Skeletal muscle satellite cell (primary cell): Measurements from ENCODE around the gene PLEKHA5.
"Not testable (repeated sequence)": the region's sequence is repeated elsewhere in the genome, so short reads cannot be mapped to it uniquely, and the experiment has no call there.

Experiments
- H3K27me3 ChIP-seq: 2 replicates; pipeline ENCODE4 v1.7.0; 2013; ENCODE audit warnings: low read length; ENCODE audit not compliant: control insufficient read depth, insufficient read depth
- H3K36me3 ChIP-seq: 2 replicates; pipeline ENCODE4 v1.7.0; 2013; ENCODE audit warnings: mild to moderate bottlenecking, control low read depth, low read length; ENCODE audit not compliant: insufficient read depth
- H3K4me1 ChIP-seq: 2 replicates; pipeline ENCODE4 v1.7.0; 2013; ENCODE audit warnings: low read length; ENCODE audit not compliant: control insufficient read depth, insufficient read depth
- H3K4me2 ChIP-seq: 2 replicates; pipeline ENCODE4 v1.7.0; 2013; ENCODE audit warnings: mild to moderate bottlenecking, low read length
- H3K4me3 ChIP-seq: 2 replicates; pipeline ENCODE4 v1.7.0; 2013; ENCODE audit warnings: low read length
- H3K9ac ChIP-seq: 2 replicates; pipeline ENCODE4 v1.7.0; 2013; ENCODE audit warnings: mild to moderate bottlenecking, low read depth, low read length, moderate library complexity
- H3K9me3 ChIP-seq: replicated peaks from 2 replicates; pipeline ENCODE4 v1.7.0; 2013; ENCODE audit warnings: mild to moderate bottlenecking, control low read depth, low read length

Gene PLEKHA5

GRCh38 chr12:19307451-19307850, 177.9 kb downstream of the PLEKHA5 start:
- Histone ChIP-seq H3K9me3 (no peaks in the 10 kb centered on the region), H3K36me3 (no peaks in the 10 kb centered on the region), H3K4me2 (no peak overlapping the region), H3K4me1 (no peaks in the 10 kb centered on the region), H3K9ac (no peak overlapping the region), H3K4me3 (no peak overlapping the region), H3K27me3 (no peaks in the 10 kb centered on the region)

DNA sequence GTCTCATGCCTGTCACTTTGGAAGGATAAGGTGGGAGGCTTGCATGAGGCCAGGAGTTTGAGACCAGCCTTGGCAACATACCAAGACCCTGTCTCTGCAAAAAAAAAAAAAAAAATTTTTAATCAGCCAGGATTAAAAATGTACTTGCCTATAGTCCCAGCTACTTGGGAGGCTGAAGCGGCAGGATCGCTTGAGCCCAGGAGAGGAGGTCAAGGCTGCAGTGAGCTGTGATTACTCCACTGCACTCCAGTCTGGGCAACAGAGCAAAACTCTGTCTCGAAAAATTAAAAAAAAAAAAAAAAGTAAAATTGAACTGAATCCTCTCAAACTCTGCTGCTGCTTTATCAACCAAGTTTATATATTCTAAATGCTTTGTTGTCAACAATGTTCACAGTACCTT, 181.6 kb downstream of the PLEKHA5 start:
- no peak overlapping the region for H3K4me2 ChIP-seq
- no peaks in the 10 kb centered on the region for H3K9me3 ChIP-seq
- H3K27me3 ChIP-seq = no peaks in the 10 kb centered on the region
- H3K4me3 ChIP-seq = no peak overlapping the region
- no peak overlapping the region for H3K9ac ChIP-seq
- H3K36me3 ChIP-seq = no peaks in the 10 kb centered on the region
- H3K4me1 ChIP-seq = no peaks in the 10 kb centered on the region

DNA sequence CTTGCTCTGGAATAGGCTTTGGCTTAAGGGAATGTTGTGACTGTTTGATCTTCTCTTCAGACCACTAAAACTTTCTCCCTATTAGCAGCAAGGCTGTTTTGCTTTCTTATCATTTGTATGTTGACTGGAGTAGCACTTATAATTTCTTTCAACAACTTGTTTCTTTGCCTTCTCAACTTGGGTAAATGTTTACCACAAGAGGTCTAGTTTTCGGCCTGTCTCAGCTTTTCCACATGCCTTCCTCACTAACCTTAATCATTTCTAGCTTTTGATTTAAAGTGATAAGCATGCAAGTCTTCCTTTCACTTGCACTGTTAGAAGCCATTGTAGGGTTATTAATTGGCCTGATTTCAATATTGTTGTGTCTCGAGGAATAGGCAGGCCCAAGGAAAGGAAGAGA, 183.1 kb downstream of the PLEKHA5 start:
- H3K4me1 ChIP-seq = no peaks in the 10 kb centered on the region
- H3K9me3 ChIP-seq = no peaks in the 10 kb centered on the region
- no peak overlapping the region for H3K4me3 ChIP-seq
- H3K27me3 ChIP-seq = no peaks in the 10 kb centered on the region
- H3K36me3 ChIP-seq = no peaks in the 10 kb centered on the region
- no peak overlapping the region for H3K9ac ChIP-seq
- H3K4me2 ChIP-seq = no peak overlapping the region

GRCh38 chr12:19316425-19316824, 186.9 kb downstream of the PLEKHA5 start:
- Histone ChIP-seq H3K27me3 (no peaks in the 10 kb centered on the region), H3K9me3 (no peaks in the 10 kb centered on the region), H3K9ac (no peak overlapping the region), H3K36me3 (no peaks in the 10 kb centered on the region), H3K4me2 (no peak overlapping the region), H3K4me1 (no peaks in the 10 kb centered on the region), H3K4me3 (no peak overlapping the region)

GRCh38 chr12:19322376-19322775, 192.8 kb downstream of the PLEKHA5 start:
- no peak overlapping the region for H3K9ac ChIP-seq
- H3K36me3 ChIP-seq = no peaks in the 10 kb centered on the region
- H3K4me3 ChIP-seq = no peak overlapping the region
- peaks cover 4% of the 10 kb centered on the region for H3K4me1 ChIP-seq
- H3K27me3 ChIP-seq = no peaks in the 10 kb centered on the region
- no peaks in the 10 kb centered on the region for H3K9me3 ChIP-seq
- H3K4me2 ChIP-seq = no peak overlapping the region

DNA sequence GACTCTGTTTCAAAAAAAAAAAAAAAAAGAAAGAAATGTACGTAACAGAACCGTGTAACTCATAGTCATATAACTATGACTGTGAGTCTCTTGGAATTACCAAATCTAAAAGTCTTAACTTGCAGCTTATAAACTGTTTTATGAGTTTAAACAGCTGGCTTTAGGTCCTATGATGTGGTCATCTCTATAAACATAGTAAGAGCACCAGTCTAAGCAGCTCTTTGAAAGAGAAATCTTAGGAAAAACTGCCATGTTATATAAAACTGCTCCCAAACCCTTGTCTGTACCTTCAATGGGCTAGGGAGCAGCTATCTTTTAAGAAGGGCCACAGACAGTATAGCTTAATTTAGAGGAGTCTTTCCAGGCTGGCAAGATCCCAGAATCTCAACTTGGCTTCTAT, 194.3 kb downstream of the PLEKHA5 start:
- Histone ChIP-seq H3K4me1 (peaks cover 4% of the 10 kb centered on the region), H3K9ac (no peak overlapping the region), H3K27me3 (no peaks in the 10 kb centered on the region), H3K4me3 (no peak overlapping the region), H3K4me2 (no peak overlapping the region), H3K36me3 (no peaks in the 10 kb centered on the region), H3K9me3 (no peaks in the 10 kb centered on the region)

- no peak overlapping the region for H3K9ac ChIP-seq
- H3K36me3 ChIP-seq = no peaks in the 10 kb centered on the region
- no peak overlapping the region for H3K4me2 ChIP-seq
- H3K4me1 ChIP-seq = peaks cover 4% of the 10 kb centered on the region
- no peaks in the 10 kb centered on the region for H3K27me3 ChIP-seq
- no peak overlapping the region for H3K4me3 ChIP-seq
- no peaks in the 10 kb centered on the region for H3K9me3 ChIP-seq
These were observed 196.6 kb downstream of the PLEKHA5 start for GRCh38 chr12:19326102-19326501.

DNA sequence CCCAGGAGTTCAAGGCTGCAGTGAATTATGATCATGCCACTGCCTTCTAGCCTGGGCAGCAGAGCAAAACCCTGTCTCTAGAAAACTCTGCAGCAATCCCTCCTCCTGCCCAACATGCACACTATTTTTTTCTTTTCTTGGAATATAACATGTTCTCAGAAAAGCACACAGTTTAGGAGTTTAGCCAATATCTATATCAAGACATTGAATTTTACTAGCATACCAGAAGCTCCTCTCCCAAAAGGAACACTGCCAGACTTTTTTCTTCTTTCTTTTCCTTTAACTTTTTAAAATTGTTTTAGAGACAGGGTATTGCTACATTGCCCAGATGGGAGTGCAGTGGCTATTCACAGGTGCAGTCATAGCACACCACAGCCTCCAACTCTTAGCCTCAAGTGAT, 202.7 kb downstream of the PLEKHA5 start:
- H3K4me2 ChIP-seq = no peak overlapping the region
- no peaks in the 10 kb centered on the region for H3K9me3 ChIP-seq
- H3K4me3 ChIP-seq = no peak overlapping the region
- H3K36me3 ChIP-seq = no peaks in the 10 kb centered on the region
- H3K9ac ChIP-seq = no peak overlapping the region
- no peaks in the 10 kb centered on the region for H3K4me1 ChIP-seq
- no peaks in the 10 kb centered on the region for H3K27me3 ChIP-seq

- no peak overlapping the region for H3K4me3 ChIP-seq
- H3K36me3 ChIP-seq = no peaks in the 10 kb centered on the region
- H3K9me3 ChIP-seq = no peaks in the 10 kb centered on the region
- no peaks in the 10 kb centered on the region for H3K4me1 ChIP-seq
- no peaks in the 10 kb centered on the region for H3K27me3 ChIP-seq
- no peak overlapping the region for H3K9ac ChIP-seq
- no peak overlapping the region for H3K4me2 ChIP-seq
These were observed 208.9 kb downstream of the PLEKHA5 start for GRCh38 chr12:19338405-19338804.

DNA sequence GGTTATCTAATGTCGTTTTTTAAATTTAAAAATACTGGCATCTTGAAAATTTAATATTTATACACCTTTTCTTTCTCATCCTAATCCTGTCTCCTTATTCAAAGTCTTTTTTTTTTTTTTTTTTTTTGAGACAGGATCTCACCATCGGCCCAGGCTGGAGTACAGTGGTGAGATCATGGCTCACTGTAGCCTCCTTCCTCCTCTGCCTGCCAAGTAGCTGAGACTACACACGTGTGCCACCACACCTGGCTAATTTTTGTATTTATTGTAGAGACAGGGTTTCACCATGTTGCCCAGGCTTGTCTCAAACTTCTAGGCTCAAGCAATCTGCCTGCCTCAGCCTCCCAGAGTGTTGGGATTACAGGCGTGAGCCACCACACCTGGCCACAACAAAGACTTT, 221.3 kb downstream of the PLEKHA5 start:
- peaks cover 11% of the 10 kb centered on the region for H3K36me3 ChIP-seq
- not testable (repeated sequence) for H3K9ac ChIP-seq, H3K9me3 ChIP-seq

DNA sequence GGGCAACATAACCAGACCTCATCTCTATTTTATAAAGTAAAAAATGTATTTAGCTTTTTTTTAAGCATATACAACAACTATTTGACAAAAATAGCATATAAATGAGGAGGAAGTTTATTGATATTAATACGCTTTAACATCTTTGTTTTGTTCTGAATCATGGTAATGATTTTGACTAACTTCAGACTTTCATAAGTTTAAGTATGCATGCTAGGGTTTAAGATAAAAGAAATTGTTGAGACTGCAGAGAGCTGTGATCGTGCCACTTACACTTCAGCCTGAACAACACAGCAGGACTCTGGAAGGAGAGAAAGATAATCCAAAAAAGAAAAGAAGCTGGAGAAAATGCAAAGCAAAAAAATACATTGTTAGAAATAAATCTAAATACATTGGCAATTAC, 221.8 kb downstream of the PLEKHA5 start:
- Histone ChIP-seq H3K36me3 (peaks cover 11% of the 10 kb centered on the region), H3K9me3 (no peaks in the 10 kb centered on the region)

More for the DNA sequence above, 221.3 kb downstream of the PLEKHA5 start:
- not testable (repeated sequence) for H3K27me3 ChIP-seq, H3K4me3 ChIP-seq, H3K4me1 ChIP-seq, H3K4me2 ChIP-seq

GRCh38 chr12:19369691-19370148, 240.2 kb downstream of the PLEKHA5 start:
- H3K9ac ChIP-seq = peak overlapping the region; percentile 75
- no peaks in the 10 kb centered on the region for H3K27me3 ChIP-seq
- H3K4me1 ChIP-seq = peaks cover 6% of the 10 kb centered on the region
- H3K36me3 ChIP-seq = no peaks in the 10 kb centered on the region
- H3K4me2 ChIP-seq = peak overlapping the region; percentile 65
- no peaks in the 10 kb centered on the region for H3K9me3 ChIP-seq
- peak overlapping the region; percentile 20 for H3K4me3 ChIP-seq

More for the DNA sequence above, 221.8 kb downstream of the PLEKHA5 start:
- H3K9ac ChIP-seq = no peak overlapping the region
- H3K27me3 ChIP-seq = no peaks in the 10 kb centered on the region
- H3K4me2 ChIP-seq = no peak overlapping the region
- H3K4me3 ChIP-seq = no peak overlapping the region
- no peaks in the 10 kb centered on the region for H3K4me1 ChIP-seq
